ENCODE results near the gene RTP1.

RTP1 gene

DNA sequence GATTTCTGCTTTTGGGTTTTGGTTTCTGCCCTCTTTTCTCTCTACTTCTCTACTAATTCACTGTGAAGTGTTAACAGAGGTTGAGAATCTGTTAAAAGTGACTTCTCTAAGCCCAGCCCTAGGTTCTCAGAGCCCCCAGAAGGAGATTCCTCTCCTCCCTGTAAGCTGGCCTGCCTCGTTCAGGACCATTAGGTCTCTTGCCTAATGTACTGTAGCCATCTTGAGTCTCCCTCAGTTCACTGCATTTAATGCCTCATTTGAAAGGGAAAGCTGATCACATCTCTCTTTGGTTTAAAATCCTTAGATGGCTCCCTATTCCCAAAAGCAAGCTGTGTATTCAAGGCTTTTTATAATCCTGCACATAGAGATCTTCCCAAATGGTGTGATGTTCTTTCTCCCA, 16.3 kb downstream of the RTP1 start:
- TF ChIP-seq, protein P1, sequence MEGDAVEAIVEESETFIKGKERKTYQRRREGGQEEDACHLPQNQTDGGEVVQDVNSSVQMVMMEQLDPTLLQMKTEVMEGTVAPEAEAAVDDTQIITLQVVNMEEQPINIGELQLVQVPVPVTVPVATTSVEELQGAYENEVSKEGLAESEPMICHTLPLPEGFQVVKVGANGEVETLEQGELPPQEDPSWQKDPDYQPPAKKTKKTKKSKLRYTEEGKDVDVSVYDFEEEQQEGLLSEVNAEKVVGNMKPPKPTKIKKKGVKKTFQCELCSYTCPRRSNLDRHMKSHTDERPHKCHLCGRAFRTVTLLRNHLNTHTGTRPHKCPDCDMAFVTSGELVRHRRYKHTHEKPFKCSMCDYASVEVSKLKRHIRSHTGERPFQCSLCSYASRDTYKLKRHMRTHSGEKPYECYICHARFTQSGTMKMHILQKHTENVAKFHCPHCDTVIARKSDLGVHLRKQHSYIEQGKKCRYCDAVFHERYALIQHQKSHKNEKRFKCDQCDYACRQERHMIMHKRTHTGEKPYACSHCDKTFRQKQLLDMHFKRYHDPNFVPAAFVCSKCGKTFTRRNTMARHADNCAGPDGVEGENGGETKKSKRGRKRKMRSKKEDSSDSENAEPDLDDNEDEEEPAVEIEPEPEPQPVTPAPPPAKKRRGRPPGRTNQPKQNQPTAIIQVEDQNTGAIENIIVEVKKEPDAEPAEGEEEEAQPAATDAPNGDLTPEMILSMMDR (IDR thresholded peaks at IDR 0.05; ENCODE audit: low read depth, low read length, missing control alignments), result no peak
- DNase-seq (ENCODE audit: low read depth), result no peak
- H3K4me3 ChIP-seq (ENCODE audit: low read depth, low read length), result no peak overlapping the region

DNA sequence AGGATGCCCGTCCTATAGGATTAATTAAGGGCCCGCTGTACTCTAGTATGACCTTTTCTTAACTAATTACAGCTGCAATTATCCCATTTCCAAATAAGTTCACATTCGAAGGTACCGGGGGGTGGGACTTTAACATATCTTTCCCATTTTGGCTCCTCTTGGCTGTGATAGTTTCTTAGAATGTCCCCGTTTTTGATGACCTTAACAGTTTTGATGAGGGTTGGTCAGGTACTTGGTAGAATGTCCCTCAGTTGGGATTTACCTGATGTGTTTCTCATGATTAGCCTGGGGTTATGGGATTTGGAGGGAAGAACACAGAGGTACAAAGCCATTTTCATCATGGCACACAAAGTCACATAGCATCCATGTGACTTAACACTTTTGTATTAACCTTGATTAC, 18.2 kb downstream of the RTP1 start:
- DNase-seq (ENCODE audit: low read depth), result no peak
- H3K4me3 ChIP-seq (ENCODE audit: low read depth, low read length), result no peak overlapping the region
- TF ChIP-seq, protein P1 (IDR thresholded peaks at IDR 0.05; ENCODE audit: low read depth, low read length, missing control alignments), result no peak

DNA sequence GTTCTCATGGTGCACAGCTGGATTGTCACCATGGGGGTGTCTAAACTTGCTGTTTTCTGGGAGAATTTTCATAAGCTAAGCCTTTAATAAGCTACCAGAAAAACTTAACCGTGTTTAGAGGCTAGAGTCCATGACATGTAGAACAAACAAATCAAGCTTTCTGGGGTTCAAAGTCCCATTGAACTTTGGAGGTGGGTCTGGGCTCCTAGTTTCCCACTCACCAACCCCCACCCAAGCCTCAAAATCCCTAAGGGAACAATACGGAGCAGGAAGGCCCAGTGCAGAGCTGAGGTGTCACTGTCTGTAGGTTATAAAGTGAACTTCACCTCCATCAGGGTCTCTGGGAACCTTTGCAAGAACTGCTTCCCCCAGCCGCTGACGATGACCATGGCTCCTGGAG, 25.5 kb downstream of the RTP1 start:
- TF ChIP-seq, protein P1 (IDR thresholded peaks at IDR 0.05; ENCODE audit: low read depth, low read length, missing control alignments), result no peak
- no peak for DNase-seq (ENCODE audit: low read depth)
- no peak overlapping the region for H3K4me3 ChIP-seq (ENCODE audit: low read depth, low read length)

DNA sequence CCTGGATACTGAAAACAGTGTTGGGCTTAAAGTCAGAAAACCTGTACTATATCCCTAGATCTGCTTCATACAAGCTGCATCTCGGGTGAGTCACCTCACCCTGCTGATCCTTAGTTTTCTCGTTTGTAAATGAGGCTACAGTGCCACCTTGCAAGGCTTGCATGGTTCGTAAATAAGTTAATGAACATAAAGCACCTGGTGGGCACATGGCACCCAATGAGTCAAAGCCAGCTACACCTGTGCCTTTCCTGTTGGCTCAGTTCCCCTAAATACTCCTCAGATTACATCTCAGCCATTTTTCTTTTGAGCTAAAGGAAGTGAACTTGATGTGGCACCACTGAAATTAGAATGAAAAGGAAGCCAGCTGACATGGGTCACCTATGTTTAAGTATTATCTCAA, 26.5 kb downstream of the RTP1 start:
- TF ChIP-seq, protein P1 (IDR thresholded peaks at IDR 0.05; ENCODE audit: low read depth, low read length, missing control alignments), result no peak
- DNase-seq (ENCODE audit: low read depth), result no peak
- no peak overlapping the region for H3K4me3 ChIP-seq (ENCODE audit: low read depth, low read length)

DNA sequence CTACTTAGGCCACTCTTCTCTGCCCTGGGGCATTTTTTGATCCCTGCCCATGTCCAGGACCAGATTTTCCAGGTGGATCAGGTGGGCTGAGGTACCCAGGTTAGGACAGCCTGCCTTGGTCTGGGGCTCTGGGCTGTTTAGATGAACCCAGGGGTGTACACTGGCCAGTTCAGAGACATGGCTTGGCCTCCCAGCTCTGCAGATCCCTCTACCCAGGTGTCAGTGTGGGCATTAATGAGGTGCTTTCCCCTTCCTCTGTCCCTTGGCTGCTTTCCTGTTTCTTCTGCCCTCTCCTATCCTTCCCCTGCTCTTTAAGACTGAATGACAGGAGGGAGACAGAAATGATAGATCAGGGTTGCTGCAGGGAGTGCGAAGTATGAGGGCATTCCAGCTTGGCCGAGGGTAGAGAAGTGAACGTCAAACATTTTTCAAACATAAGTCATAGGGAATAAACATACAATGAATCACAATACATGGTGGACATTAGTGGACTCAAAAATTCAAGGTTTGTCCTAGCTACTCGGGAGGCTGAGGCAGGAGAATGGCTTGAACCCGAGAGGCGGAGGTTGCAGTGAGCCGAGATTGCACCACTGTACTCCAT, 30.5 kb downstream of the RTP1 start:
- no peak for DNase-seq (ENCODE audit: low read depth)
- no peak overlapping the region for H3K4me3 ChIP-seq (ENCODE audit: low read depth, low read length)
- TF ChIP-seq, protein P1 (IDR thresholded peaks at IDR 0.05; ENCODE audit: low read depth, low read length, missing control alignments), result no peak

DNA sequence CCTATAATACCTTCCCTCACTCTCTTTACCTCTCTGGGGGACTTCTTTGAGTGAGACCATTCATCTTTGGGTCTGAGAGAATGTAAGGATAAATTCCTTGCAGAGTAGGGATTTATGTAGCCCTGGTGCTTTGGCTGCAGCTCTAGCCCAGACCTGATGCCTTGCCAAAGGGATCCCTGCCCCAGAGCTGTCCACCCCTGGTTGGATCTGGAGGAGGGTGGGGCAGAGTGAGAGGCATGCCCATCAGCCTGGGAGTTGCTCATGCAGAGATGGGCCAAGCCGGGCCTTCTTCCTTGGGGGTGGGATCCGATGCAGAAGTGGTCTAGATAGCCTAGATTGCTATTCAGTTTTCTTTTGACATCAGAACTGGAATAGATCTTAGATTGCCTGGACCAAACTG, 31.5 kb downstream of the RTP1 start:
- no peak for DNase-seq (ENCODE audit: low read depth)
- TF ChIP-seq, protein P1 (IDR thresholded peaks at IDR 0.05; ENCODE audit: low read depth, low read length, missing control alignments), result no peak
- H3K4me3 ChIP-seq (ENCODE audit: low read depth, low read length), result no peak overlapping the region

DNA sequence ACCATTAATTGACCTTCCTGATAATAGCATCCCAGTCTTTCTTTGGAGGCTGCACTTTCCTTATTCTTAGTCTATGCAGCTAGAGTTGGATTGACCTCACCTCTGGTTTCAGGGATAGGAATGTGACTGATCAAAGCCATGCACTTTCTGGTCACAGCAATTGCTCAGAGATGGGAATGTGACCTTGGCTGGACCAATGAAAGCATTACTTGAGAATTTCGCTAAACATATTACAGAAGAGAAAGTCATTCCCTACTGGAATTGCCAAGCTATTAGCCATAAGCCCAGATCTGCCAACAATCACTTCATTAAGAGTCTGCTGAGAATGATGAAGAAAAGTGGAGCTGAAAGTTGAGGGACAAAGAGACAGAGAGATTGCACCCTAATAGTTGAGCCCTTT, 32.7 kb downstream of the RTP1 start:
- H3K4me3 ChIP-seq (ENCODE audit: low read depth, low read length), result no peak overlapping the region
- DNase-seq (ENCODE audit: low read depth), result no peak
- TF ChIP-seq, protein P1 (IDR thresholded peaks at IDR 0.05; ENCODE audit: low read depth, low read length, missing control alignments), result no peak
